Iris pigment epithelial cell (primary cell): ENCODE data around the gene MTURN.
"Not testable (repeated sequence)": the region's sequence is repeated elsewhere in the genome, so short reads cannot be mapped to it uniquely, and the experiment has no call there.

Experiments used
- DNase-seq: peaks from one replicate; pipeline ENCODE4 v3.0.0-alpha.2; 2011; ENCODE audit warnings: low read depth

MTURN gene

DNA sequence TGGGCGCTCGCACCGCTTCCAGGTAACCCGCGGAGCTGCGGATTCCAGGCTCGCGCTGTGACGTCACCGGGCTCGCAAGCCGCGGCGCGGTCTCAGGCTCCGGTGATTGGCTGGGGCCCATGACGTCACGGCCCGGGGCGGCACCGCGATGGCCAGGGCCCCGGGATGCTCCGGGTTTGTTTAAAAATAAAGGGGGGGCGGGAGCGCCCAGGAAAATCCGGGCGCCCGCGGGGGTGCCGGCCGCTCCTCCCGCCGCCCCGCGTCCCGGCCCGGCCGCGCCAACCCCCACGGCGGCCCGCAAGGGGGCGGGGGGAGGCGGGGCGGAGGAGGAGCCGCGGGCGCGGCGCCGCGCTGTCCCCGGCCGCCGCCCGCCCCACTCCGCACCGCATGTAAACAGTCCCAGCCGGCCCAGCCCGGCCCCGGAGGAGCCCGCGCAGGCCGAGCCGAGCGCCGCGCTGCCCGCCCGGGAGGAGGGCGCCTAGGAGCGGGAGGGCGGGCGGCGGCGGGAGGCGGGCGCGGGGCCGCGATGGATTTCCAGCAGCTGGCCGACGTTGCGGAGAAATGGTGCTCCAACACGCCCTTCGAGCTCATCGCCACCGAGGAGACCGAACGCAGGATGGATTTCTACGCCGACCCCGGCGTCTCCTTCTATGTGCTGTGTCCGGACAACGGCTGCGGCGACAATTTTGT lies at the start of gene MTURN:
MTURN (plus strand) TSS at position 376 of the 690 bp plus-strand sequence; CDS start at position 527, 151 bp downstream.
- DNase-seq = peak; percentile 84

DNA sequence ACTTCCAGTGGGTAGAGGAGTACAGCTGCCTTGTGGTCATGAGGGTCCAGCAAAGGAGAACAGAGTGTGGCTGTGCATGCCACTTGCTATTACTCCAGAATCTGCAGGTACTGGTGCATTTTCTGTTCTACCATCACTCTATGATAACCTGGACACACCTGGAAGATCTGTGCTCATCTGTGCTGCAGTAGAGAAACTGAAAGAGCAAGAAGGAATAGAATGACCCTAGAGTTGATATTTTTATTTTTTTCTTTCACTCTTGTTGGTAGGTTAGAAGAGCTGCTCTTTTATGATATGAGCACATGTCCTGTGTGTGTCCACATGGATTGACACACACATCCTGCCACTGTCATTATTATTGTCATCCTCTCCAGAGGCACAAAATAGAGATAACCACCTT lies 48.3 kb upstream of the MTURN start:
- no peak for DNase-seq

DNA sequence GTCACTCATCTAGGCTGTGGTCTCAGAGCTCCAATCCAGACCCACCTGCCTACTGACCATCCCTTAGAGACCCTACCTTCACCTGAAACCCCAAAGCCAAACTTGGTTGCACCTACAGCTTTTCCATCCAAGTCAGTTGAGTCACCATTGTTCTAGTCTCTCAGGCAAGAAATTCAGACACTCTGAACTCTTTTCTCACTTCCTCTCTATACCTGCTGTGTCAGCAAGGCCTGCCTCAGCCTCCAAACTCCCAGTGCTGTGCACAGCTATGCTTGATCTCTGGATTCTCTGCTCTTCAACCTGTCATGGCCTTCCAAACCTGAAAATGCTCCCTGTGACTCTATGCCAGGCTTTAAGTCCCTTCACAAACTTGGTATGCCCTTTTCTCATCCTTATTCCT lies 47.4 kb upstream of the MTURN start:
- no peak for DNase-seq

DNA sequence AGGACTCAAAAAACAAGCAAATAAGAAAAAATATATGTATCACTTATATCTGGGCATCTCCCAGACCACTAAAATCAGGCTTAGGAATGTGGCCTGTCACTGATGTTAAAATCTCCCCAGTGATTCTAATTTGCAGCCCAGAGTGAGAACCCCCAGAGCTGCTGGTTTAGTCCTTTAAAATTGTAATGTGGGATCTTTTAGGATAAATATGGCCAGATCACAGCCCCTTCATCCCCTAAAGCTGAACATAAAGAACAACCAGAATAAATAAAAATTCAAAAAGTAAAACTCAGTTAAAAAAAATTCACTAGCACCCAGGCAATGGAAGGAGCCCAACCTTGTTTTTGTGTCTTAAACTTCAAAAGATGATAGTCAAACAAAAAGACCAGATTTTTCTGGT lies 46.4 kb upstream of the MTURN start:
- no peak for DNase-seq

DNA sequence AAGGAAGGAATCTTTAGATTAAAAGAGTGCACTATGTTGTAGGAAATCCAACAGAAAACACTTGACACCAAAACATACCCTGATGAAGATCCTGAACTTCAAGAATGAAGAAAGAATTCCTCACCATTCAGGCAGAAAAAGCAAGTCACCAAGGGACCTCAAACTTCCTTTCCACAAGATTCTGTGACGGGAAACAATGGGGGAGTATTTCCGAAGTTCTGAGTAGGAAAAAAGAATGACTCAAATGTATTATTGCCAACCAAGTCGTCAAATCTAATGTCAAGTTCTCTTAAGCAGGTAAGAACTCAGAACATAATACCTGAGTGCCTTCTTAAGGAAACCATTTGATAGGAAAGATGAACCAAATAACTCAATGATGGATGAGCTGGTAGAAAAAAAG lies 44.7 kb upstream of the MTURN start:
- DNase-seq = no peak

DNA sequence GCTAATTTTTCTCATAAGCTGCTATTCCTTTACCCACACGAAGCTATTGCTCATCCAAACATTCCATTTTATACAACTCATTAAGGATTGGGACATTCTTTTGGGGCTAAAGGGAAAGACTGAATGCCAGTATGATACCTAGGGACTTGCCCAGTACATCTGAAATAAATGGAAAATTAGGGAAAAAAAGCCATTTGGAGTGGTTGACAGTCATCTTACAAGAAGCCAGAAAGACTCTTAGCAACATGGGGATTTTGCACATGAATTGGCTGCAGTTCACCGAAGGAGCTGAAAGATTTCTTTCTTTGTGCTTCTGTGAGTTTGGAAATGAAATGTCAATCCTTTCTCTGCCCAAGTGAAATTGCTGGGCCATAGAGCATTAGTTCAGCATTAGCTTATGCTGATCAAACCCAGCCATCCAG lies 43.3 kb upstream of the MTURN start:
- DNase-seq = peak; percentile 74

DNA sequence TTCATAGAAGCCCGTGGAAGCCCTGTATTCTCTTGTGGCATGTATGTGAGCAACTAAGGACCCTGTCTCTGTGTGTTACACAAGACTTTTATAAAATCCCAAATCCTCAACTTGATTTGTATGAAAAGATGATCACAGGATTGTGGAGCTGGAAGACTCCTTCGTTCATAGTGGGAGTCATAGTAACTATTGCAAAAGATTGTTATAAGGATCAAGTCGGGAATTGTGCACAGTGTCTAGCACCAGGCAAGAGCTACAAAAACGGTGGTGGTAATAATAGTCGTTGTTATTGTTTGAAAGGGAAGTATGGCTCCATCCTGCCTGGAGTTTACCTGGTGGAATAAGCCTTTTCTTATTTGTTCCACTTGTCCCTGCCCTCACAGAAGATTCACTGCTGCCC lies 42.8 kb upstream of the MTURN start:
- no peak for DNase-seq

DNA sequence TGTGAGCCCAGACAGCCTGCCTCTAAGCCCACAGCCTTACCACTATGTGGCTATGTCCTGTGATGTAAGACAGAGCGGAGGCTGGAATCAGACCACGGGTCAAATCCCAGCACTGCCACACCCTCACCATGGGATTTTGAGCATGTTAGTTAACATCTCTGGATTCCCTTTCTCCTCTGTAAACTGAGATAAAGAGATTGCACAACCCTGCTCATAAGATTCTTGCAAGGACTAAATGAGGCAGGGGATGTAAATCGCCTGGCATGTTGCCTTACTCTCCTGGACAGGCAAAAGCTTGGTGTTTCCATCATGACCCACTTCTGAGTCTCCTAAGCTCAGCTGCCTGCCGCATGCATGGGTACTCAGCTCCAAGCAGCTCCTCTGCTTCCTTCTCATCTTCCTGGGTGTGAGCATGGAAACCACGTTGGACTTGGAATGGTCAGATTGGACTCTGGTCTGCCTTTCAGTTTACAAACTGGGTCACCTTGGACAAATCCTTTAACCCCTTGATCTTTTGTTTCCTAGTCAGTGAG lies 41.3 kb upstream of the MTURN start:
- peak; percentile 70 for DNase-seq

DNA sequence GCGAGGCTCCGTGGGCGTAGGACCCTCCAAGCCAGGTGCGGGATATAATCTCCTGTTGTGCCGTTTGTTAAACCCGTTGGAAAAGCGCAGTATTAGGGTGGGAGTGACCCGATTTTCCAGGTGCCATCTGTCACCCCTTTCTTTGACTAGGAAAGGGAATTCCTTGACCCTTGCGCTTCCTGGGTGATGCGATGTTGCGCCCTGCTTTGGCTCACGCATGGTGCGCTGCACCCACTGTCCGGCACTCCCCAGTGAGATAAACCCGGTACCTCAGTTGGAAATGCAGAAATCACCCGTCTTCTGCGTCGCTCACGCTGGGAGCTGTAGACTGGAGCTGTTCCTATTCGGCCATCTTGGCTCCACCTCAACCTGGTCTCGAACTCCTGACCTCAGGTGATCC lies 36.2 kb upstream of the MTURN start:
- DNase-seq = not testable (repeated sequence)

DNA sequence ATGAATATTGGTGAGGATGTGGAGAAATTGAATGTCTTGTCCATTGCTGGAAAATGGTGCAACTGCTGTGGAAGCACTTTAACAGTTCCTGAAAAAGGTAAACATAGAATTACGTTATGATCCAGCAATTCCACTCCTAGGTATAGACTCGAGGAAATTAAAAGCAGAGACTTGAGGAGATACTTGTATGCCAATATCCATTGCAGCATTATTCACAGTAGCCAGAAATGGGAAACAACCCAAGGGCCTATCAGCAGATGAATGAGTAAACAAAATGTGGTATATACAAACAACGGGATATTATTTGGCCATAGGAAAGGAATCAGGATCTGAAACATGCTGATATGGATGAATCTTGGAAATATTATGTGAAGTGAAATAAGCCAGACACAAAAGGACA lies 32.5 kb upstream of the MTURN start:
- no peak for DNase-seq

DNA sequence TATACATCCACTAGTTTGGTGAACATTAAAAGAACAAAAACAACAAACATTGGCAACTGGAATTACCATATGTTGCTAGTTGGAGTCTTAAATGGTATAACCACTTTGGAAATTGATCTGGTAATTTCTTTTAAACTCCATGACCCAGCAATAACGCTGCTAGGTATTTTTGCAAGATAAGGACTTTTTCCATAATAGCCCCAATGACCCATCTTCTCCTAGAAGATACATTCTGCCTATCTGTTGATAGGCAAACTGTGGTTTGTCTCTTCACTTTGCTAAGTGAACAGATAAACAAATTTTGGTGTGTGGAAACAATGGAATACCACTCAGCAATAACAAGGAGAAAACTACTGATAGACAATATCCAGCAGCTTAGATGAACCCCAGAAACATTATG lies 30.6 kb upstream of the MTURN start:
- DNase-seq = no peak

DNA sequence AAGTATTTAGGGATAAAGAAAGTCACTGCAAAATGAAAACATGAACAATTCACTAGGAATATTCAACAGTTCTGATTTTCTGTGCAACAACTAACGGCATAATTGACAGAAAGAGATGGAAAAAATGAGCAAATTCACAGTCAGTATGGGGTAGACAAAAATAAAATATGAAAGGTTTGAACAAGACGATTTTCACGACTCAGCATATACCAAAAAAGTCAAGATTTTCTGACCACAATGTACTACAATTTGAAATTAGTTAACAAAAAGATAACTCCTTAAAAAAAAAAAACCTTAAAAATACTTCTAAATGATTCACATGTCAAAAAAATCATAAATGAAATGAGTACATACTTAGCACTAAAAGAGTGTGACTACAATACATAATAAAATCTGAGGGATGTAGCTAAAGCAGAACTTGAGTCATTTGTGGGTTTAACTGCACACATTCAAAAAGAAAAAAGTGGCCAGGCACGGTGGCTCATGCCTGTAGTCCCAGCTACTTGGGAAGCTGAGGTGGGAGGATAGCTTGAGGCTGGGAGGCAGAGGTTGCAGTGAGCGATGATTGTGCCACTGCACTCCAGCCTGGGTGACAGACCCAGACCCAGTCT lies 22.6 kb upstream of the MTURN start:
- DNase-seq = no peak

DNA sequence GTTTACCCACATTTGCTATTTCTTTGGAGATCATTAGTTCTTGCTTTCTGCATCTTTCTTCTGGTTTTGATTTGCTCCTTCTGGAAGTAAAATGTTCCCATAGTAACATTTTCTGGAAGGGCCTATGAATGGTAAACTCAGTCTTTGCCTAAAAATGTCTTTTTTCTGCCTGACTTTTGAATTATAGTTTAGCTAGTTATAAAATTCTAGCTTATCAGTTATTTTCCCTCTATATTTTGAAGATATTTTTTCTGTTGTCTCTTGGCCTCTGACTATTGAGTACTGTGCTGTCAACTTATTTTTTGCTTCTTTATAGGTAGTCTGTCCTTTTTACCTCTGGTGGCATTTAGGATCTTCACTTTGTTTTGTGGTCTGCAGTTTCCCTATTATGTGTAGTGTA lies 21.6 kb upstream of the MTURN start:
- DNase-seq = no peak

DNA sequence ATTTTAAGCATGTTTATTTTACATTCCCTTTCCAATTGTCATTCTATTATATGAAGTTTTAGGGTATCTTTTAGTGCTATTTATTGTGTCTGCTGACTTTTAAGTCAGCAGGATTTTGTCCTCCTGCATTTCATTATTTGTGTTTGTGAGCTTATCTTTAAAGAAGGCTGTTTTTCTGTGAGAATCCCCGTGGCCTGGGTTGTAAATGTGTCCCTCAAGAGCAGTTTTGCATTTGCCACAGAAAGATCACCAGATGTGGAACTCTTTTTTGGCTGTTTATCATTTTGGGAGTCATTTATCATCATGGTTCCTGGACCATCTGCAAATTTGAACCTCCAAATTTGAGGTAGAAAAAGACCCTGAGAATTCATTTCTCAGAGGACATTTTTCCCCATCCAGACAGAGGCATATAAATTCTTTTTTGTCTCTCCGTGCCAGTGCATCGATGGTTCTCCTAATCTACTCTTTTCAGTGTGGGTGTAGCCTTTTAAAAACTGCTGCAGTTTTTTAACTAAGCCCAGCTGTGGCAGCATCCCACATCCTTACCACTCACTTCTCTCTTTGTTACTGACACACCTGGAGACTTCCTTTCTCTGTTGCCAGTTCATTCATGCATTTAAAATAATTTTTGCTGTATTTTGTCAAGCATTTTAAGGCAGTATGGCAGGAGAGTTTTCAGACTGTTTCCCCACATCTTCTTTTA lies 20.1 kb upstream of the MTURN start:
- DNase-seq = no peak

DNA sequence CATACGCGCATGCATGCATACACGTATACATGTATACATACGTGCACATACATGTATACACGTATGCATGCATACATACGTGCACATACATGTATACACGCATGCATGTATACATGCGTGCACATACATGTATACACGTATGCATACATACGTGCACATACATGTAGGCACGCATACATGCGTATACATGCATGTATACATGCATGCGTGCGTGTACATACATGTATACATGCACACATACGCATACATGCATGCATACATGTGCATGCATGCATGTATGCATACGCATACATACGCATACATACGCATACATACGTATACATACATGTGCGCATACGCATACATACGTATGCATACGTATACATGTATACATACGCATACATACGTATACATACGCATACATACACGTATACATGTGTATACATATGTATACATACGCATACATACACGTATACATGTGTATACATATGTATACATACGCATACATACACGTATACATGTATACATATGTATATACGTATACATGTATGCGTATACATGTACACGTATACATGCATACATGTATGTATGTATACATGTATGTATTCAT lies 19.0 kb upstream of the MTURN start:
- no peak for DNase-seq

DNA sequence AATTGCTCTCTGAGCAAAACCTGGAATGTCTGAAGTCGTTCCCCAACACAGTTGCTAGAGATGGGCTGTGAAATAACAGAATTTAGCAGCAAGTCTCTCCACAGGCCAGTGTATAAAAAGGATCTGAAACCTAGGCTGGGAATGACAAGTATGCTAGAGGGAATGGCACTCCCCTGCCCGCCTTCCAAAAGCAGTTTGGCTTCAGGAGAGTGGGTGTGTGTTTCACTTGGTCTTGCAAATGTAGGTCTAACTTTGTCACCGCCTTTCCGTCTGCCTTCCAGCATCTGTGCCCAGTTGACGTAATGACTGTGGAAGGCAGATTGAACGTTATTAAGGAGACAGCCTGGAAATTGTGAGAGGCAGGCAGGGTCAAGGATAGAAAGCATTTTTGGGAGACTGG lies 18.0 kb upstream of the MTURN start:
- peak; percentile 3 for DNase-seq

DNA sequence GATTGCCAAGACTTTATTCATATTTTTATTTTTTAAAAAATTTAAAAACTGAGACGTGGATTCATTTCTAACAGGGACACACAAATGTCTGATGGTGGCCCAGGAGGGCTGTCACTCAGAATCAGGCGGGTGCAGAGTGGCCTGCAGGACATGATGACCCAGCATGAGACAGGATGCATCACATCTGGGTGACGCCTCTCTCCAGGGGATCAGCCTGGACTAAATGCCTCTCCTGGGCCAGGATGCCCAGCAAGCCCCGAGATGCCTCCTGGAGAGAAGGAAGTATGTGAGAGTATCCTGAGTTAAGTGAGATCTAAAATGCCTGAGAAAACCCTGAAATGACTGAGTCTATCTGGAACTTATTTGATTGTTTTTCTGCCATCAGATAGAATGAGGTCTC lies 16.9 kb upstream of the MTURN start:
- no peak for DNase-seq

DNA sequence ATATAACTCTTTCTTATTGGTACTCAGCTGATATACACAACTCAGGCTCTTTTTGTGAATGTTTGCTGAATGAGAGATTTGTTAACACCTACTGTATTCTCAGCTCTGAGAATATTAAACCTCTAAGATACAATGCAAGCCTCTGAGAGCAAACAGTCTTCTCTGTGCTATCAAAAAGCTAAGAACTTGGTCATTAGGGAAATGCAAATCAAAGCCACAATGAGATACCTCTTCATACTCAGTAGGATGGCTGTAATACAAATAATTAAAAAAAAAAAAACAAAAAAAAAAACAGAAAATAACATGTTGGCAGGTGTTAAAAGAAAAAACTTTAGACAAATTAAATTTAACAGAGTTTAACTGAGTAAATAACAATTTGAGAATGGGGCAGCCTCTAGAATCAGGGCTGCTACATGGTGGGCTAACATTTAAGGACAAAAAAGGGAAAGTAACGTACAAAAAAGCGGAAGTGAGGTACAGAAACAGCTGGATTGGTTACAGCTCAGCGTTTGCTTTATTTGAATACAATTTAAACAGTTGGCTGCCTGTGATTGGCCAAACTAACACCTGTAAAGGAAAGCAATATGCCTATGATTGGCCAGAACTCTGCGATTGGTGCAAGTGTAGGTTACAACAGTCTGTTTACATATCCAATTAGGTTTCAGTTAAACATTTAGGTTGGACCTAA lies 14.8 kb upstream of the MTURN start:
- no peak for DNase-seq

DNA sequence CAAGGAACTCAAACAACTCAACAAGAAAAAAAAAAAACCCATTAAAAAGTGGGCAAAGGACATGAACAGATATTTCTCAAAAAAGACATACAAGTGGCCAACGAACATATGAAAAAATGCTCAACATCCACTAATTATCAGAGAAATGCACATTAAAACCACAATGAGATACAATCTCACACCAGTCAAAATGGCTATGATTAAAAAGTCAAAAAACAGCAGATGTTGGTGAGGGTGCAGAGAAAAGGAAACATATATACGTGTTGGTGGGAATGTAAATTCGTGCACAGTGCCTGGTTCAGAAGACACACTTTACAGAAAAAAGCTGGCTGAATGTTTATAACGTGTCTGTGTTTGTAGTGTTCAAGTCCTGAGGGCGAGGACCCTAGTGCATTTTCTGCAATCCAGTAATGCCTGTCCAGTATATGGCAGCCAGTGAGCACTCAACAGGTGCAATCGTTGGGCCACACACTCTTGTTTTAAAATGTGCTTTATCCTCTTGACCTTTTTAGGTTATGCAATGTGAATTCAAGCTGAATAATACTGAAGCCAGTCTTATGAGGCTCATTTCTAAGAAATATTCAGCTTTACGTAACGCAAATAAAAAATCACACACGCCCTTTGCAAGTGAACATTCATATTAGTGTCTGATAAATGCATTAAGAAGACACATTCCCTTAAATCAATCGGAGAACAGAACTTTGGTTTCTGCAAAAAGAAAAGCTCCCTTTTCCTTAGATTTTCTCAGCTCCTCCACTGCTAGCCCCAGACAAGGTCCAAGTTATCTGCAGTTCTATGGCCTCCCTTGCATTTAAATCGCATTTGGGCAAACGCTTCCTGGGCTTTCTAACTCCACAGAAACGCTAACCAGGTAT lies 813 bp upstream of the MTURN start:
- peak; percentile 3 for DNase-seq

DNA sequence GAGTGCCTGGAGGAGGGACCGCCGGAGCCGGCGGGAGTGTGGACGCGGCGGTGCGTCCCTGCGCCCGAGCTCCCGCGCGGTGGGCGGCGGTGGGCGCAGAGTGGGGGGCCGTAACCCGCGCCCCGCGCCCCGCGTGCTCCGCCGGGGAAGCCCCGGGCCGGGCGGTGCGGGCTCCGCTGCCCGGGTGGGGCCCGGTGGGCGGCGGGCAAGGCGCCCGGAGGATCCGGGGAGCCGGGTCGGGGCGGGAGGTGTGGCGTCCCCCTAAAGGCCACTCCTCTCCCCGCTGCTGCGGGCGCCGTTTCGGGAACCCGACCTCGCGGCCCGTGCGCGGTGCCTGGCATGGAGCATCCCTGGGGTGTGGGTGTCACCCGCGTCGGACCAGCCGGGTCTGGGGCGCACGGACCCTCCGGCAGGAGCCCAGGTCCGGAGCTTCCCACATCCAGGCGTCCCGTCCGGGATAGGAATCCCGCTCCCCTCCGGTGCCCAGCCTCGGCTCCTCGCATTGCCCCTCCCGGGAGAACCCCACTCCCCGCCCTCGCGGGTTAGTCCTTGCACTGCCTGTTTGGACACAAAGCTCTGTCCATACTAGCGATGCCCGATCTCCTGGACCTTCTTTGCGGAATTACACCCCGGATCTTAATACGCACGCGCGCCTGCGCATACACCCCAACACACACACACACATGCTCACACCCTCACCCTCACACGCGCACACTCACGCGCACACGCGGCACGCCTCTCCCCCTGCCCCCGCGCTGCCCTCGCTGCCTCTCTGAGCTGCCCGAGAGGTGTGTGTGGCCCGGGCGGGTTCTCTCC lies 723 bp downstream of the MTURN start:
- peak; percentile 67 for DNase-seq
